HL-60 (cell line): ENCODE results near the gene WIF1.

Experiments
- CTCF ChIP-seq: IDR thresholded peaks from one replicate; pipeline ENCODE4 v1.5.1; 2011; ENCODE audit warnings: low read length, control low read depth, inconsistent platforms; ENCODE audit not compliant: insufficient read depth
- GABPA ChIP-seq: IDR thresholded peaks from 2 replicates; pipeline ENCODE4 v1.6.1; 2012; ENCODE audit warnings: low read depth
- POLR2AphosphoS5 ChIP-seq: IDR thresholded peaks from 2 replicates; pipeline ENCODE4 v1.6.1; 2012; ENCODE audit warnings: low read depth
- TF ChIP-seq, protein P1 (sequence below): IDR thresholded peaks from 2 replicates; pipeline ENCODE4 v1.6.1; 2012; ENCODE audit warnings: low read depth; ENCODE audit not compliant: insufficient replicate concordance

GRCh38 chr12:65125247-65125646 is 4.1 kb upstream of the WIF1 start:
- TF ChIP-seq CTCF = no peak
- TF ChIP-seq, protein P1, sequence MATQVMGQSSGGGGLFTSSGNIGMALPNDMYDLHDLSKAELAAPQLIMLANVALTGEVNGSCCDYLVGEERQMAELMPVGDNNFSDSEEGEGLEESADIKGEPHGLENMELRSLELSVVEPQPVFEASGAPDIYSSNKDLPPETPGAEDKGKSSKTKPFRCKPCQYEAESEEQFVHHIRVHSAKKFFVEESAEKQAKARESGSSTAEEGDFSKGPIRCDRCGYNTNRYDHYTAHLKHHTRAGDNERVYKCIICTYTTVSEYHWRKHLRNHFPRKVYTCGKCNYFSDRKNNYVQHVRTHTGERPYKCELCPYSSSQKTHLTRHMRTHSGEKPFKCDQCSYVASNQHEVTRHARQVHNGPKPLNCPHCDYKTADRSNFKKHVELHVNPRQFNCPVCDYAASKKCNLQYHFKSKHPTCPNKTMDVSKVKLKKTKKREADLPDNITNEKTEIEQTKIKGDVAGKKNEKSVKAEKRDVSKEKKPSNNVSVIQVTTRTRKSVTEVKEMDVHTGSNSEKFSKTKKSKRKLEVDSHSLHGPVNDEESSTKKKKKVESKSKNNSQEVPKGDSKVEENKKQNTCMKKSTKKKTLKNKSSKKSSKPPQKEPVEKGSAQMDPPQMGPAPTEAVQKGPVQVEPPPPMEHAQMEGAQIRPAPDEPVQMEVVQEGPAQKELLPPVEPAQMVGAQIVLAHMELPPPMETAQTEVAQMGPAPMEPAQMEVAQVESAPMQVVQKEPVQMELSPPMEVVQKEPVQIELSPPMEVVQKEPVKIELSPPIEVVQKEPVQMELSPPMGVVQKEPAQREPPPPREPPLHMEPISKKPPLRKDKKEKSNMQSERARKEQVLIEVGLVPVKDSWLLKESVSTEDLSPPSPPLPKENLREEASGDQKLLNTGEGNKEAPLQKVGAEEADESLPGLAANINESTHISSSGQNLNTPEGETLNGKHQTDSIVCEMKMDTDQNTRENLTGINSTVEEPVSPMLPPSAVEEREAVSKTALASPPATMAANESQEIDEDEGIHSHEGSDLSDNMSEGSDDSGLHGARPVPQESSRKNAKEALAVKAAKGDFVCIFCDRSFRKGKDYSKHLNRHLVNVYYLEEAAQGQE = no peak
- no peak for TF ChIP-seq POLR2AphosphoS5
- no peak for TF ChIP-seq GABPA
